Measurements from ENCODE around the gene TNNI2. TPM values are rescaled to one million over a fixed set of nuclear protein-coding genes. Genes with fewer than 3 reads are reported as not detected.

The TNNI2 gene
- total RNA-seq, 1 experiment from 2014 or later: not detected

- Histone ChIP-seq H3K23ac (ENCODE audit: insufficient read length, low read depth, low read length) (no peak overlapping the region), H3K18ac (ENCODE audit: insufficient read length, low read depth, low read length) (no peak overlapping the region), H4K20me1 (ENCODE audit: control insufficient read depth, insufficient read depth, insufficient read length) (no peaks in the 10 kb centered on the region), H4K91ac (ENCODE audit: insufficient read length, low read depth, low read length) (no peak overlapping the region), H3K4me2 (ENCODE audit: insufficient read depth, insufficient read length, low read length) (no peak overlapping the region), H3K79me1 (ENCODE audit: insufficient read depth, low read depth, low read length, poor library complexity, severe bottlenecking) (no peaks in the 10 kb centered on the region), H3K79me2 (ENCODE audit: insufficient read depth, low read length) (no peaks in the 10 kb centered on the region), H3K23me2 (ENCODE audit: insufficient read length, low read depth, low read length, poor library complexity, severe bottlenecking) (no peaks in the 10 kb centered on the region), H2AFZ (ENCODE audit: low read length) (no peak overlapping the region), H2BK12ac (ENCODE audit: insufficient read length, low read depth, low read length) (no peak overlapping the region), H2BK5ac (ENCODE audit: insufficient read length, low read length) (no peak overlapping the region), H3K9me3 (ENCODE audit: control insufficient read depth, low read depth, low read length) (no peaks in the 10 kb centered on the region), H2BK15ac (ENCODE audit: low read depth, low read length) (no peak overlapping the region), H4K8ac (replicated peaks; ENCODE audit: insufficient read length, low read depth, low read length) (no peak overlapping the region), H2AK5ac (ENCODE audit: insufficient read length, low read length) (no peak overlapping the region), H4K5ac (ENCODE audit: insufficient read length, low read depth, low read length) (no peak overlapping the region), H3K56ac (ENCODE audit: insufficient read length, low read depth, low read length) (no peak overlapping the region), H3K9ac (ENCODE audit: extremely low read depth, insufficient read length, low read length) (no peak overlapping the region), H3K14ac (ENCODE audit: insufficient read depth, low read length) (no peak overlapping the region; the same call in 1 of the 2 replicates), H3K4me1 (ENCODE audit: insufficient read depth, low read length) (no peaks in the 10 kb centered on the region), H2BK120ac (ENCODE audit: low read depth, low read length, poor library complexity, severe bottlenecking) (no peak overlapping the region), H3K4ac (ENCODE audit: low read depth, low read length) (no peak overlapping the region), H3K27me3 (ENCODE audit: insufficient read depth, low read length) (no peaks in the 10 kb centered on the region), H3T11ph (ENCODE audit: low read length) (no peak overlapping the region), H3K27ac (ENCODE audit: insufficient read length, low read depth, low read length) (no peak overlapping the region), H2BK20ac (ENCODE audit: low read depth, low read length, poor library complexity, severe bottlenecking) (no peak overlapping the region)
- no CpG with 5 or more reads among the region's 12 CpGs for WGBS (ENCODE audit: extremely low coverage, insufficient read length, low lambda C conversion rate)
- peaks cover 52% of the 10 kb centered on the region for H3K27me3 Mint-ChIP-seq (ENCODE audit: low read depth)
- H3K9me3 Mint-ChIP-seq: no peaks in the 10 kb centered on the region
- no peak overlapping the region; a peak in 1 of 7 replicates for H3K27ac Mint-ChIP-seq
- H3K4me1 Mint-ChIP-seq: peaks cover 0 to 2% of the 10 kb centered on the region in 2 experiments; a peak in 1 of 4 replicates
- H3K36me3 Mint-ChIP-seq (ENCODE audit: insufficient read depth in 1 of 3, low read depth in 3 of 3): no peaks in the 10 kb centered on the region
- peak; percentile 53 for DNase-seq
- H3K4me3 Mint-ChIP-seq: no peak overlapping the region
- peak; percentile 37; the same call in 2 of the 3 replicates for TF ChIP-seq CTCF (conservative IDR thresholded peaks at IDR 0.05)
These were observed 42.3 kb upstream of the TNNI2 start for GRCh38 chr11:1796413-1797011.

Data from H9 (cell line).